GM10847 (cell line): ENCODE results near the gene METTL17.

ENCODE experiments used
- POLR2A ChIP-seq: IDR thresholded peaks from 2 replicates; pipeline ENCODE4 v1.6.1; 2011; ENCODE audit not compliant: insufficient read length; ENCODE audit errors: extremely low read depth

Gene METTL17

DNA sequence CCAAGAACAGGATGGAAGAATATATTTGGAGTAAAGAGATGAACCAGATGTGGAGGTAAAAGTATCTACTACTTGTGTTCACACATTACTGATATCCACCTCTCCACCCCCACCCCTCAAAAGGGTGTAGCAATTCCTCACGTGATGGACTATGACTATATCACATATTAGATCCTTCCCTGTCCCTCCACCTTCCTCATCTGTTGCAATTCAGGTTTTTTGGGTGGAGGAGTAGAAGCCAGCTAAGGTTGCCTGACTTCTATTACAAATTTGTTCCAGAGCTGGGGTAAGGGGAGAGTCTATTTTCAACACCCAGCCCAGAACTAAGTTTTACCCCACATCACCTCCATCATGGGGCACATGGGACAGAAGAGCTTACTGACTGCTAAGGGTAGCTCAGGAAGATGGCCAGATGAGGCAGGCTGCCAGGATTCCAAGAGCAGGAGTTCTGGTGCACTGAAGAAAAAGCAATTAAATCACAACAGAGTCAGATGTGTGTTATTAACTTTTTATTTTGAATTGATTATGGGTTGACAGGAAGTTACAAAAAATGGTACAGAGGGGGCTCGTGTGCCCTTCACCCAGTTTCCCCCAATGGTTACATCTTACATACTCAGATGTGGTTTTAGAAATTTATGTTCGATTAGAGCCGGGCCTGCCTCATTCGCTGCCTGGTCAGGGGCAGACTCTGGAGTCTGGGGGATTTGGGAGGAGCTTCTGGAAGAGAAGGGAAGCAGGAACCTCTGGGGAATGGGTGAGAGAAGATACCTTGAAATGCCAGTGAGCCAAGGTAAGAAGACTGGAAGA is 42.7 kb downstream of the METTL17 start:
- TF ChIP-seq POLR2A: no peak

DNA sequence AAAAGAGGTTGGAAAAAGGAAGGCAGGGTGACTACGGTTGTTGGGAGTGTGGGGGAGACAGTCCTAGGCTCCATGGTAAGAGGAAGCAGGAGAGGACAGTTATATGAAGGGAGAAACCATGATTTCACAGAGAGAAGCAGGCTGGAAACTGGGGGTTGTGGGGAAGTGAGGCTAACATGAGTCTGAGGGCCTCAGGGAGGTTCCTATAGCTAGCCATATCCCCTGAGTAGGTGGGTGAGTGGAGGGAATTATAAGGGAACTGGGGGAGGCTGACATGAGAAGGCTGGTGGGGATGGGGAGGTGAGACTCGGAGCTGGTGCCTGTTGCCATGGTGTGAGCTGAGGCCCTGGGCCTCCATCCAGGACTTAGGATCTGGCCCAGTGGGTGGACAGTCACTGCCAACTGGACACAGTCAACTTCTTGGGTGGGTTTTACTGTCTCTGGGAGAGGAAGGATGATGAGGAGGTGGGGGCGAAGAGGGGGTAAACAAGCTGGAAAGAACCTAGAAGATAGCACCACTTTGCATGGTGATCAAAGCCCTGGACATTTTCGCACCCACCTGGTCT is 43.4 kb downstream of the METTL17 start:
- TF ChIP-seq POLR2A: no peak

DNA sequence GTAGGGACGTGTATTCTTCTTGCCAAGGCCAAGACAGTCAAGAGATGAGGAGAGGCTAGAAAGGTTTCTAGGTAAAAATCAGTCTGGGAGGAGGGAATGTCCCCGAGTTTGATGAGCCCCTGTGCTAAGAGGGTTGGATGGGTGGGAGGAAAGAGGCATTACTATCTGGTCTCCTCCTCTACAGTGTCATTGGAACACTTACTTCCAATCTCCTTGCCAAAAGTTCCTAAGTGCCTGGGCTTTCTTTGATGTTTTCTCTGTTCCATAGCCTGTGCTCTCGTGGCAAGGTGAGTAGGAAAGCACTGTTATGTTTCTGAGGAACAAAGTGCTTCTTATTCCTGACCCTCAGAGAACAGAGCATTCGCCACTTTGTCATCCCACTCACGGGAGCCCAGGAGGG is 44.9 kb downstream of the METTL17 start, which contains the start of gene RNASE13:
RNASE13 (minus strand) TSS at position 101 of the 400 bp plus-strand sequence. CDS start 519 bp downstream, outside the sequence.
- TF ChIP-seq POLR2A: no peak

DNA sequence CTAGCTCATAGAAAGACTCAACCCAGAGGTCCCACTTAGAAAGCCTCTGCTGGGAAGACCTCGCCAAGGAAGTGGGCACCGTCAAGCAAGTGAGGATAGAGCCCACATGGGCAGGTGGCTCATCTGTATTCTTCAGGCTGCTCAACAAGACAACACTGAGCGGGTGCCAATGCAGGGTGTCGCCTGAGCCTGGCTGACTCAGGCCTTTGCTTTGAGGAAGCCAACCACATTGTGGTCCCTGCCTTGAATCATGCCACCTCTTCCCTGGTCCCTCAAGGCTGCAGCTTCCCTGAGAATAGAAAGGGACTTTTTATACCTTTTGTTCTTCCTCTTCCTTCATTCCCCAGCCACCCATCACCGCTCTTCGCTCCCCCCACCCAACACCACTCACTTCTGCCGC is 47.0 kb downstream of the METTL17 start:
- TF ChIP-seq POLR2A: no peak

DNA sequence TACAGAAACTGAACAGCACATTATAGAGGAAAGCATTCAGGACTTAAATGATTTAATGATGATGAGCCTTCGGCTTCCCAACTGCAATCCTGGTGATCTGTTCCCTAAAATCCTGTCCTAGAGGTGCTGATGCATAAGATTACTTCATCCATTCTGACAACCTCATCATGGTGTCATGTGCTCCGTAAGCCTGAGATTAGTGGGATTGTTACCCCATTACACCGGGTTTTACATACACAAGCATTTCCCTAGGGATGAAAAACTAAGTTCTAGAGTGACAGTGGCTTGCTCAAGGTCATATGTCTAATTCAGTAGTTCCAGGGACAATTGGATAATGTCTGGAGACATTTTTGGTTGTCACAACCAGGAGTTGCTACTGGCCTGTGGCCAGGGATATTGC is 47.4 kb downstream of the METTL17 start:
- no peak for TF ChIP-seq POLR2A

DNA sequence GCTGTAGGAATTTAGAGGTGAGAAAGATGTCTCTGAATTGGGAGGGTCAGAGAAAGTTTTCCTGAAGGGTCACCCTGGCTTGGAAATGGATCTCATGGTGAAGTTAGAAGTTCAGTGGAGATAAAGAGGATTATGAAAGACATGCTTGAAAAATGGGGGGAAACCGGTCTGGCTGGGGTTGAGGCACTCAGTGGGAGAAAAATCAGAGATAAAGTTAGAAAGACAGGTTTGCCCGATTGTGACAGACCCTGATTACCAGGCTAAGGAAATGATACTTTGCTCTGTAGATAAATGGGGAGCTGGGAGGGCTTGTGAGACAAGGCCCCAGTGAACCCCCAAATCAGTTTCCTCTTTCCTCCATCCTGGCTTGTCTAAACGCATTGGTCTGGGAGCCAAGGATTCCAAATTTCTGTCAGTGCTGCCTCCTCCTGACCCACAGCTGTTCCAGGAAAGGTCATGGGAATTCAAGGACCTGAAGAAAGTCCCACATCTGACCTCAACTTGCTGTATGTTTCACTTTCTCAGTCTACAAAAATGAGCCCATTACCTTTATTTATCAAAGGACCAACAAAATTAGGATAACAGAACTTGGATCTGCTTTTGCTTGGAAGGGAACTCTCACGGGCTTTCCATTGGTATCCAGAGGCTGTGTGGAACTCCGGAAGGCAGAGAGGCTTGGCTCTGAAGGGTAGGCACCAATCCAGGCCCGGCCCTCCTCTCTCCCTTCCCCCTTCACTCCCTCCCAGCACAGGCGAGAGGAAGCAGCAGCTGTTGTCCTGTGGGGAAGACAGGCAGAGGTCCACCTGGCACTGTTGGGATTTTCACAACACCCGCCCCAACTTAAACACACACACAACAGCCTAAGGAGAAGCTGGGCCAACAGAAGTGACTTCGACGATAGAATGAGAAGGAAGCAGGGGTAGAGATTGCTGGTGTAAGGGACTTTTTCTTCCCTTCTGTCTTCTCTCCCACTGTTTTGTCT is 49.0 kb downstream of the METTL17 start:
- no peak for TF ChIP-seq POLR2A

DNA sequence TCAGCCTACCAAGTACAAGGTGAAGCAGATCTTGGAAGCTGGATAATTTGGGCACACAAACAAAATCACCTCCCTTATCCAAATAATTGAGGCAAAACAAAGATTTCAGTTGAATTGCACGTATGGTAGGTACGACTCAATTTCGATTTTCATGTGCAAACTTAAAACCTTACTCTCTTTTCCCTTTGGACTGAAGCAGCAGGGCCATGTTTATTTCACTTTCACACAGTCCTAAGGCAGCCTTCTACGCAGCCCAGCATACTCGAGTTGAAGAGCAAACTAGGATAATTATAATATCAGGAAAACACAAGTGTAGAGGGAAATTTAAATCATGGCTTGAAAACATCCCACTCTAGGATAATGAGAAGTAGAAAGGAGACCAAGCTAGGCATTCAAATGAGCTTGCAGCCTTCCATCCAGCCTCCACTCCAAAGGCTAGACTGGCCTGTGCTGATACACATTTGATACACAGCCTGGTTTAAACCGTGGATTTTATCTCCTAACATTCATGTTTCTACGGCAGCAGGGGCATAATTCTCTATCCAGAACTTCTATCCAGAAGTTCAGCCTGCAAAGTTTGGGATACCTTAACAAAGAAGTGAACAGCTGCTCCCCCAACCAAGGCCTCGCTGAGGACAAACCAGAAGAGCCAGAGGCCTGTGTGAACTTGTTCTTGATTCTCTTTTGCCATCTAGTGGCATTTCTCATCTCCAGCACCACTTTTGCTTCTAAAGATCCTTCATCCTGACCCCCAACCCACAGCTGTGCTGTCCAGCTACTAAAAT is 50.0 kb downstream of the METTL17 start:
- TF ChIP-seq POLR2A: no peak

DNA sequence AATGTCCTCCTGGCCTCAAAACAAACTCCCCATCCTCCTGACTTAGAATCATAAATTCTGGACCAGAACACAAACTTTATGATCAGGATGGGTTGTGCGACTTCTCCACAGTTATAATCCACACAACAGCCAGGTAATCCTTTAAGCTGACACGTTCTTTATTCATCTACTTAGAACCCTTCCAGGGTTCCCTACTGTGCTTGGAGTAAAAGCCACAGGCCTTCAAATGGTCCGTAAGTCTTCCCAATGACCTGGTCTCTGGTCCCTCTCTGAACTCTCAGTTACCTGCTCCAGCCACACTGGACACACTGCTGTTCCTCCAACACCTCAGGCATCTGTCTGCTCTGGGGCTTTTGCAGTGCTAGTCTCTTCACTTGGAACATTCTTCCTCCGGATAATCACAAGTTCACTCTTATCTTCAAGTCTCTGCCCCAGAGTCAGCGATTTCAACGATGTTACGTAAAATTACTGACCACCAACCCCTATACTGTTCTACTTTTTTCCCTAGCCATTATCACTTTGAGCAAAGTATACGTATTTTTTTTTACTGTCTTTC is 50.7 kb downstream of the METTL17 start:
- TF ChIP-seq POLR2A: no peak

DNA sequence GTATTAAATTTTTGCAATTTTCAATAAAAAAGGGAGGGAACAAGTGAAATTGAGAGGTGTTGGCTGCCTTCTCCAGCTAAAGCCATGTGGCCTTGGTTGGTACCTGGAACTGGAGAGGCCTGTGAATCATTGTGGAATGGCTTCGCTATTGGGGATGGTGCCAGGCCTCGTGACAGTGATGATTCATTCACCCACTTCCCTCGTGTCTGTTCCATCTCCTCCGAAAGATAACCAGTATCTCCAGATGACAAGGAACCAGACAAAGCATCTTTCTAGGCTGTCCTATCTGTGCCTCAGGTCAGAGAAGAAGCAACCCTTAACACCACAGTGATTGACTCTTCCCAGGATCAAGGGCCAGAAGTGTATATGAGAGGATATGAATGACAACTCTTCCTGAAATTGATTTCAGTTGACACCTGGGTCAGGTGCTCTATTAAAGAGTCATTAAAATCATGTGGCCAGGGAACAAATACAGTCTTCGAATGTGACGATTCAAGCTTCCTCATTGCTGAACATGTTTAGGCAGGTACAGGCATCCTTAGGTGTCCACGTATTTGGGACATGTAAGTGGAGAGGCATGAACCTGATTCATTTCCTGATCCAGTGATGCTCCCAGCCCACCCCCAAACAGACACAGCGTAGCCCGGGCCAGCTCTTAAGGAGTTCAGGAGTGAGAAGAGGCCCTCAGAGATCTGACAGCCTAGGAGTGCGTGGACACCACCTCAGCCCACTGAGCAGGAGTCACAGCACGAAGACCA is 52.1 kb downstream of the METTL17 start, which contains the start of gene RNASE7:
RNASE7 (plus strand) TSS at position 687 of the 758 bp plus-strand sequence. CDS start 631 bp downstream, outside the sequence.
- TF ChIP-seq POLR2A: no peak

DNA sequence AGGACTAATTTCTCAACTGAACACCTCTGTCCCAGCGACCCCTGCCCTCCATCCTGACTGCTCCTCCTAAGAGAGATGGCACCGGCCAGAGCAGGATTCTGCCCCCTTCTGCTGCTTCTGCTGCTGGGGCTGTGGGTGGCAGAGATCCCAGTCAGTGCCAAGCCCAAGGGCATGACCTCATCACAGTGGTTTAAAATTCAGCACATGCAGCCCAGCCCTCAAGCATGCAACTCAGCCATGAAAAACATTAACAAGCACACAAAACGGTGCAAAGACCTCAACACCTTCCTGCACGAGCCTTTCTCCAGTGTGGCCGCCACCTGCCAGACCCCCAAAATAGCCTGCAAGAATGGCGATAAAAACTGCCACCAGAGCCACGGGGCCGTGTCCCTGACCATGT is 53.1 kb downstream of the METTL17 start:
- TF ChIP-seq POLR2A: no peak

DNA sequence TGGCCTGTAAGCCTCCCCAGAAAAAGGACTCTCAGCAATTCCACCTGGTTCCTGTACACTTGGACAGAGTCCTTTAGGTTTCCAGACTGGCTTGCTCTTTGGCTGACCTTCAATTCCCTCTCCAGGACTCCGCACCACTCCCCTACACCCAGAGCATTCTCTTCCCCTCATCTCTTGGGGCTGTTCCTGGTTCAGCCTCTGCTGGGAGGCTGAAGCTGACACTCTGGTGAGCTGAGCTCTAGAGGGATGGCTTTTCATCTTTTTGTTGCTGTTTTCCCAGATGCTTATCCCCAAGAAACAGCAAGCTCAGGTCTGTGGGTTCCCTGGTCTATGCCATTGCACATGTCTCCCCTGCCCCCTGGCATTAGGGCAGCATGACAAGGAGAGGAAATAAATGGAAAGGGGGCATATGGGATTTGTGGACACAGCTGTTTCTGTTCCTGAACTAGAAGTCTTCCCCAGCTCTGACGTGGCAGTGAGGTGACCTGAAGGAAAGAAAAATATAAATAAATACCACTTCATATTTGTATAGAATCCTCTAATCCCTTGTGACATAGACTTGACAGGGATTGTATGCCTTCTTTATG is 53.7 kb downstream of the METTL17 start:
- TF ChIP-seq POLR2A: no peak

DNA sequence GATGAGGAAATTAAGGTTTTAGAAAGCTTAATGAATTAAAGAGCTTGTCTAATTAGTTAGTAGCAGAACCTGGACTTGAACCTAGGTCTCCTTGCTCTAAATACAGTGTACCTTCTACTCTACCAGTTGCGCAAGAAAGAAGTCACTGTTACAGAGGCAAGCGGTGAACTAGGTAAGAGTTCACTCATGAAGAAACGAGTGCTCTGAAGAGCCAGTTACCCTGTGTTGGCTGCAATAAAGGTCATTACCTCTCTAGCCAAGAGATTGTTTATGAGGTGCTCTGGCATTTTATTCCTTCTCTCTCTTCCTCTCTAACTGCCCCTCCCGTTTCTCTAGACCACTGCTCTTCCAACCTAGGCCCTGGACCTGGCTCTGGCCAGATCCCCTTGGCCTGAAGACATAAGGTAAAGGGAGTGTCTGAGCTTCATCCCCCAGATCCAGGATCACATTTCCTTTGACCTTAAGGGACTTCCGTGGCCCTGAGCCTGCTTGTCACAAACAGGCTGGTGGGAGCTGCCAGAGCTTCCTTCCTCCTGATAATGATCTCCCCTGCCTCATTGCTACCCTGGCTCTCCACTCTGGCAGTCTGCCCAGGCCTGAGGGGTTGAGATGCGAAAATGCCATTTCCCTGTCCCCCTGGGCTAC is 54.3 kb downstream of the METTL17 start:
- no peak for TF ChIP-seq POLR2A
